Measurements from ENCODE around the gene CDH22. TPM values are rescaled to one million over a fixed set of nuclear protein-coding genes. Genes with fewer than 3 reads are reported as not detected.

CDH22 gene
- polyA plus RNA-seq, 3 donors = 0.04 TPM; not detected in 2

DNA sequence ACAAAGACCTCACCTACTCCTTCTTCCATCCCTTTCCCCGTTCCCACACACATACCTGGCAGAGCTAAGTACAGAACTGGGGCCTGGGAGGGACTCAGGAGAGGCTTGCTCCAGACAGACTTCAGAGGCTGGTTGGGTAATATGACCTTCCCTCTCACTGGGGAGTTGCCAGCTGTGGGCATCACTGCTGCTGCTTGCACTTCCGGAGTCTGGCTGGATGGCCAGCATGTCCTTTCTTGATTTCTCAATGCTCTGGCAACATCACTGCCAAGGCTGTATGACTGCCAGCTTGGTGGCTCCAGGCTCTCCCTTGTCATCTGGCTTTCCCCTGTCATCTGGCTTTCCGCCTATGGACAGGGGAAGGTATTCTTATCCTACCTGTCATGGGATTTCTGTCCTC, 47.8 kb downstream of the CDH22 start:
- DNase-seq (ENCODE audit: extremely low read depth in 1 of 11, low read depth in 9 of 11, low spot score in 4 of 11) = no peak

DNA sequence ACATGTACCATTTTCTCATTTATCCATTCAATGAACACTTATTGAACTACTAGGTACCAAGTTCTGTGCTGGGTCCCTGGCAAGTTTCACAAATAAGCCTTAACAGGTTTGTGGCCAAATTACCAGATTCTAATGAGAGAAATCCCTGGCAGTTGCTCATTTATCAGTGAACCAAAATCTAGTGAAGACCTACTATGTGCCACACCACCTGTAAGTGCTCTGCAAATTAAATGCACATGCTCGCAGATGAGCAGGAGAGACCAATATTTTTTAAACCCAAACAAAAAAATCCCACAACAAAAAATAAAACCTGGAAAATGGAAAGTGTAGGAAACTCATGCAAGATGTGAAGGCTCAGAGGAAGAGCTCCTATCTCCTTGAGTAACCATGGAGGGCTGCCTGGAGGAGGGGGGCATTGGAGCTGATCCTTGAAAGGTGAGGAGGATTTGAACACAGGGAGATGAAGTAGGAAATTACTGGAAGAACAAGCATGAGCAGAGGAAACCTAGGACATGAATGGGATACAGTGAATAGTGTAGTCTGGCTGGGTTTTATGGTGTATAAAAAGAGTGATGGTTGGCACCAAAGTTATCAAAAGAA, 48.9 kb downstream of the CDH22 start:
- DNase-seq (ENCODE audit: extremely low read depth in 1 of 11, low read depth in 9 of 11, low spot score in 4 of 11) = no peak

GRCh38 chr20:46257887-46258286, 50.4 kb downstream of the CDH22 start:
- DNase-seq (ENCODE audit: extremely low read depth in 1 of 11, low read depth in 9 of 11, low spot score in 4 of 11) = no peak

DNA sequence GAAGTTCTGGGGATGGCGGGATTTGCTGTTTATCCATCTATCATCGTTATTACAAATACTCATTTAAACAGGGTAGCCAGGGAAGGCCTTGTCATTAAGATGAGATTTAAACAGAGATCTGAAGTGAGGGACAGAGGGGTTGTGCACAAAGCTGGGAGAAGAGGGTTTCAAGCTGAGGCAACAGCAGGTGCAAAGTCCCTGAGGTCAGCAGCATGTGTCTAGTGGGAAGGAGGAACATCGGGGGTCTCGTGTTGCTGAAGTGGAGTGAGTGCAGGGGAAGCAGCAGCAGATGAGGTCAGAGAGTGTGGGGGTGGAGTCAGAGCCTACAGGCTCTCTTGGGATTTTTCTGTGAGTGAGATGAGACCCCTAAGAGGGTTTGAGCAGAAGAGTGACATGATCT, 52.0 kb downstream of the CDH22 start:
- DNase-seq (ENCODE audit: extremely low read depth in 1 of 11, low read depth in 9 of 11, low spot score in 4 of 11) = no peak

GRCh38 chr20:46255440-46256104, 52.7 kb downstream of the CDH22 start:
- DNase-seq (ENCODE audit: extremely low read depth in 1 of 11, low read depth in 9 of 11, low spot score in 4 of 11) = peak in 7 of 11 donors; percentile 20 to 42 (median 35)

GRCh38 chr20:46253391-46253790, 54.9 kb downstream of the CDH22 start:
- DNase-seq (ENCODE audit: extremely low read depth in 1 of 11, low read depth in 9 of 11, low spot score in 4 of 11) = no peak

- no peak for DNase-seq (ENCODE audit: extremely low read depth in 1 of 11, low read depth in 9 of 11, low spot score in 4 of 11)
Measured at GRCh38 chr20:46252352-46253091, 55.8 kb downstream of the CDH22 start.

DNA sequence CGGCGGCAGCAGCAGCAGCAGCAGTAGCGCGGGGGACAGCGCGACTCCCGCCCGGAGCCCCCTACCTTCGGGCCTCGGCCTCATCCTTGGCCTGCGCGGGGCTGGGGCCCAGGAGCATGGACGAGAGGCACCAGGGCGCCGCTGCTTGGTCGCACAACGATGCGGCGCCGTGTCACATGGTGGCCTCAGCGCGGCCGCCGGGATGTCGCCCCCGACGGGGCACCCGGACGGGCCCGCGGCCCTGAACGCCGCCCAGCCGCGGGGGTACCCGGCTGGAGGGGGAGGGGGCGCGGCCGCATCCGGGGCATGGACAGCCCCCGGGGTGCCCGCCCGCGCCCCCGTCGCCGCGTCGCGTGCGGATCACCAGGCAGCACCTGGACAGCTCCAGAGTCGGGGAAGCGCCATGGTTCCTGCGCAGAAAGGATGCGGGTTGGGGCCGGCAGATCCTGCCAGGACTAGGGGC, 57.1 kb downstream of the CDH22 start:
- DNase-seq (ENCODE audit: extremely low read depth in 1 of 11, low read depth in 9 of 11, low spot score in 4 of 11) = peak in 2 of 11 donors; percentile 8 to 10

GRCh38 chr20:46250772-46251171, 57.5 kb downstream of the CDH22 start:
- no peak for DNase-seq (ENCODE audit: extremely low read depth in 1 of 11, low read depth in 9 of 11, low spot score in 4 of 11)

DNA sequence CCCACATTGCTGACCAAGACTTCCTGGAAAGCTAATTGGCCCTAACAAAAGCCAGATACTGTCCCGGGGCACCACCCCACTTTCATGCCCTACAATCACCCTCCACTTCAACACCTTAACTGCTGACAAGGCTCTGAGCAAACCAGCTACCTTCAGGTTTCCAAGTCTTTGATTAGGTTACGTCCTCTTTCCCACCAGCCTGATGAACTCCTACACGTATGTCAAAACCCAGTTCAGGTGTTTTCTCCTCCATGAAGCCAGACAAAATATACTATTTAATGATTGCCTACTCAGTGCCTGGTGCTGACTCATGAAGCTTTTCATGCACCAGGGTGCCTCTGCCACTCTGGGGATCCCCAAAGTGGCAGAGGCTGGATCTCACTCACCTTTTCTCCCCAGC, 58.6 kb downstream of the CDH22 start:
- no peak for DNase-seq (ENCODE audit: extremely low read depth in 1 of 11, low read depth in 9 of 11, low spot score in 4 of 11)

DNA sequence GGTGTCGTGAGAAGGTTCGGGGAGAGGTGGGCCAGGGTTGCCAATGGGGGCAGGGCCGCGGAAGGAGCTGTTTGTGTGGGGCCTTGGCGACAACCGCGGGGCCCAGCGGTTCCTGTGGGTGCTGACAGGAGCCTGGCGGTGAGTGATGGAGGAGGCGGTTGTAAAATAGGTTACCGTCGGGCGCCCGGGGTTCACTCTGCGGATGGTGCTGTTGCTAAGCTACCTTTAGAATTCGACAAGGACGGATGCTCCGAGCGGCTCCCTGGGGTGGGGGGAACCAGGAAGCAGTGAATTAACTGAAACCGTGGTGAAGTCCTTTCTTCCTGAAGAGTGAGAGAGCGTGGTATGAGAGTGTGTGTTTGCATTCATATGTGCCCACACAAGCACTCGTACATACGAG, 61.7 kb downstream of the CDH22 start:
- no peak for DNase-seq (ENCODE audit: extremely low read depth in 1 of 11, low read depth in 9 of 11, low spot score in 4 of 11)

DNA sequence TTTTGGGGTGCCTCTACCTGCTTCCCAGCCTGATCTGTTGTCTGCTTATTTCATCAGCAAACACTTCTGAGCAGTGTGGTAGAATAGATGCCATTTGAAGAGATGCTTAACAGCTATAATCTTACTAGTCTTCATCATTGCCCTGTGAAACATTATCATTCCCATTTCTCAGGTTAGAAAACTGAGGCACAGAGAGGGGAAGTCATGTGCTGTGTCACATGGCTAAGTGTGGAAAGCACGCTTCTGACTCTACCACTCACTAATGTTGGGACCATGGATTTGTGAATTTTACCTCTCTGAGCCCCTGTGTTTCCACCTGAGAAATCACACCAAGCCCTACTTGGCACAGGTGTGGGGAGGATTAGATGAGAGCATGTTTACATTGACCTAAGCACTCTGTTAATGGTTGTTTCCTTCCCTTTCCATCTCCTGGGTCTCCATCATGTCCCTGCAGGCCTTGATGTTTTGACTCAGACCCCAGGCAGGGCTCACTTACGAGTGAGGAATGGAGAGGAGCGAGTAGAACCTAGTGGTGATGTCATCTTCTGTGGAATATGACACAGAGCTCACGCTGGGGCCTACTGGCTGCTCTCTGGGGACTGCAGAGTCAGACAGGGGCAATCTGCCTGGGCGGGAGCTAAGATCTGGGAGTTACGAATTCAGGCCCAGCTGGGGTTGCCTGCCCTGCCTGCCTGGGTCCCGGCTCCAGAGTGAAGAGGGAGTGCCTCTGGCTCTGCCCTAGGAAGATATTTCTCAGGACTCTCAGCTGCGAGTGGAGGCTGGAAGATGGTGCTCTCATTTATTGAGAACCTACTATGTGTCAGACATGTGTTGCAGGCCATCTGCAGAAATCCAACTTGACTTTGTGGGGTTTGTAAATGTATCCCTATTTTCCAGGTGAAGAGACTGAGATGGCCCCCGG, 64.3 kb downstream of the CDH22 start:
- DNase-seq (ENCODE audit: extremely low read depth in 1 of 11, low read depth in 9 of 11, low spot score in 4 of 11) = no peak

- DNase-seq (ENCODE audit: extremely low read depth in 1 of 11, low read depth in 9 of 11, low spot score in 4 of 11) = no peak
Measured at GRCh38 chr20:46242390-46242789, 65.9 kb downstream of the CDH22 start.

DNA sequence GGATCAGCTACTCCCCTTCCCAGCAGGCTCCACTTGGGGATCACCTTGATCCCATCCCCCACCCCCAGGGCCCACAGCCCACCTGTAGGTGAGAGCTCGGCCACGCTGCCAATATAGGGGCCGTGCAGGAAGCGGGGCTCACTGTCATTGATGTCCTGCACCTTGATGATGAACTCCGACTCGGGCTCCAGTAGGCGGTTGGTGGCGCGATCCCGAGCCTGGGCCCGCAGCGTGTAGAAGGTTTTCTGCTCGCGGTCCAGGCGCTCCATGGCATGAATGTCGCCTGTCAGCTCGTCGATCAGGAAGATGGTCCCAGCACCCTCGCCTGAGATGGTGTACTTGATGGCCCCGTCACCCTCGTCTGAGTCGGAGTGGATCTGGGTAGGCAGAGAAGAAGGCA, 67.4 kb downstream of the CDH22 start:
- DNase-seq (ENCODE audit: extremely low read depth in 1 of 11, low read depth in 9 of 11, low spot score in 4 of 11) = no peak

GRCh38 chr20:46240065-46240464, 68.2 kb downstream of the CDH22 start:
- no peak for DNase-seq (ENCODE audit: extremely low read depth in 1 of 11, low read depth in 9 of 11, low spot score in 4 of 11)

DNA sequence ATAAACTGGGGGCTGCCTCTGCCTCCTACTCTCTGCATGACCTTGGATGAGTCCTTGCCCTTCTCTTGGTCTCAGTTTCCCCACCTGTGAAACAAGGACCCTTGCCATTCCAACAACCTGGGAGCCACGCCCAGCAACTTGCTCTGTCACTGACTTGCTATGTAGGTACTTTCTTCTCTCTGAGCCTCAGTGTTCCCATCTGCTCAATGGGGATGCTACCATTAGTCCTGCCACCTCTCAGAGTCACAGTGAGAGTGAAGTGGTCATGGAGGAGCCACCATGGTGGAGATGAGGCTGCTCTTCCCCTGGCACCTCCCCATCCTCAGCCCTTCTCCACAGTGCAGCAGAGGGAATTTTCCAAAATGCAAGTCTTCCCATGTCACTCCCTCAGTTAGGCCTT, 70.6 kb downstream of the CDH22 start:
- DNase-seq (ENCODE audit: extremely low read depth in 1 of 11, low read depth in 9 of 11, low spot score in 4 of 11) = no peak

GRCh38 chr20:46237227-46237626, 71.1 kb downstream of the CDH22 start:
- no peak for DNase-seq (ENCODE audit: extremely low read depth in 1 of 11, low read depth in 9 of 11, low spot score in 4 of 11)

DNA sequence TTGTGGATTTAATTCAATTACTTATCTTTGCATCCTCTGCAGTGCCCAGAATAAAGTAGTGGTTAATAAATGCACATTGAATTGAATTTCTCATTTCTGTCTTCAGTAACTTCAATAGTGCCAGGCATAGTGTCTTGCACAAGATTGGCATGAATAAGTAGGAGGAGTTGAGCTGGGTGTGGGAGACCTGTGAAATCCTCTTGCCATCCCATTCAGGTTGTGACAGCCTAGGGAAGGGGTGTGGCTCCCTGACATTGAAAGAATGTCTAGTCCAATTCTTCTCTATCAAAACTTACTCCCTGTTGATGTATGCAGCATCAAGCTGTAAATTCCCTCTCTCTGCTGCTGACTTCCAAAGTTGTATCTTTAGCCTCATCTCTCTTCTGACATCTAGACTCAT, 73.2 kb downstream of the CDH22 start:
- DNase-seq (ENCODE audit: extremely low read depth in 1 of 11, low read depth in 9 of 11, low spot score in 4 of 11) = no peak

DNA sequence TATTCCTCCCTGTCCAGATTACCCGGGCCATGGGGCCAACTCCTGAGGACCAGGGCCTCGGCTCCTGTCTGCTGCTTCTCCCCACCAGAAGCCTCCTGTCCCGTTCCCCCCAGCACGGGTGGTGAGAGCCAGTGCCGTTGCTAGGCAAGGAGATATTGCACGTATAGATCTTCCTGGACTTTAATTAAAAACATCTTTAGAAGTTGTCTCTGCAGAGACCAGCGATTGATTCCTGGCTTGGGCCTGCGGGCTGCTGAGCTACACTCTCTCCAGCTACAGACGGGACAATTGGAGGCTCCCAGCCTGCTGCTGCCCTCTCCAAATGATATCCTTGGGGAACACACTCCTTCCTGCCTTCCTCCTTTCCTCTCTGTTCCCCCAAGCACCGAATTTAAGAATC, 74.6 kb downstream of the CDH22 start:
- DNase-seq (ENCODE audit: extremely low read depth in 1 of 11, low read depth in 9 of 11, low spot score in 4 of 11) = no peak
